Keratinocyte (primary cell): ENCODE data around the gene TFB1M.

Experiments used
- CTCF ChIP-seq, 3 experiments: IDR thresholded peaks in 1 of 3; conservative IDR thresholded peaks in 1 of 3; optimal IDR thresholded peaks in 1 of 3; 2 replicates in 2 of 3; 3 replicates in 1 of 3; pipeline versions ENCODE3 to v1.5.1; 2011; ENCODE audit warnings: low read length in 3 of 3, mild to moderate bottlenecking in 3 of 3, moderate library complexity in 2 of 3, control low read depth in 1 of 3, inconsistent platforms in 1 of 3; ENCODE audit not compliant: insufficient read depth in 2 of 3; ENCODE audit errors: extremely low read depth in 1 of 3
- EZH2 ChIP-seq: IDR thresholded peaks from one replicate; pipeline ENCODE4 v1.6.1; 2012; ENCODE audit warnings: inconsistent platforms, mild to moderate bottlenecking, low read length, moderate library complexity

- TF ChIP-seq CTCF (optimal IDR thresholded peaks at IDR 0.05 in 1 of 3, IDR thresholded peaks at IDR 0.05 in 1 of 3, conservative IDR thresholded peaks at IDR 0.05 in 1 of 3; ENCODE audit: extremely low read depth in 1 of 3, insufficient read depth in 2 of 3, low read length in 3 of 3) = no peak
- no peak for TF ChIP-seq EZH2
Measured at GRCh38 chr6:155245831-155246230, 68.5 kb downstream of the TFB1M start.
